K562 (cell line): ENCODE results near the gene SYT6. TPM values are rescaled to one million over a fixed set of nuclear protein-coding genes. Genes with fewer than 3 reads are reported as not detected.

Experiments used
- ATAC-seq: fragments of 200-7000 bp; cut with Tn5 transposase; 3 replicates; pipeline ENCODE4 v1.9.1; 2020; ENCODE audit warnings: moderate library complexity
- BruUV-seq: library from RNA; stranded (reverse); fragments of 400-500 nt; replicated peaks from 2 replicates; lab custom pipeline; 2021; lab: Mats Ljungman, UMichigan
- CTCF ChIA-PET: fragments of 300-600 bp; formaldehyde crosslinking; extraction: SDS; loops from one replicate; lab custom pipeline; 2021; ENCODE audit warnings: low intra/inter-chr PET ratio; lab: Yijun Ruan, JAX
- POLR2A ChIA-PET: fragments of 300-600, 350-650 bp; sonication (Branson Sonifier 250); formaldehyde crosslinking; extraction: SDS; loops from one replicate; lab custom pipeline; 2021; ENCODE audit warnings: antibody characterized with exemption, inconsistent platforms; lab: Yijun Ruan, JAX
- DNase-seq, 4 experiments: peaks; one replicate each; pipeline versions ENCODE4 v3.0.0 to v3.0.0-alpha.2; 2011 to 2018; ENCODE audit warnings: low spot score in 3 of 4, mixed read lengths in 3 of 4; ENCODE audit errors: extremely low read depth in 1 of 4
- FAIRE-seq: peaks from 2 replicates; lab custom pipeline; 2011; peaks lifted over from hg19 to GRCh38; lab: Jason Lieb, UNC
- H2AFZ ChIP-seq: 2 replicates; pipeline ENCODE4 v1.6.0; 2011; ENCODE audit warnings: low read depth, low read length, control low read depth, inconsistent platforms
- H3K27ac ChIP-seq: fragments of 200-600 bp; 3 replicates; pipeline ENCODE4 v1.8.0; 2011; ENCODE audit warnings: low read depth, mild to moderate bottlenecking, control low read depth, inconsistent platforms, low read length, moderate library complexity, mixed read lengths; ENCODE audit errors: extremely low read depth
- H3K27me3 ChIP-seq, 2 experiments: fragments of 300-600 bp in 1 of 2; 2 replicates in 1 of 2; 3 replicates in 1 of 2; pipeline versions ENCODE4 v1.6.0 to v1.8.0; 2011; ENCODE audit warnings: inconsistent platforms in 2 of 2, low read length in 2 of 2, mild to moderate bottlenecking in 1 of 2, mixed read lengths in 1 of 2, moderate library complexity in 1 of 2; ENCODE audit not compliant: control insufficient read depth in 2 of 2, insufficient read depth in 2 of 2
- H3K36me3 ChIP-seq: fragments of 300-600 bp; 3 replicates; pipeline ENCODE4 v1.8.0; 2011; ENCODE audit warnings: mild to moderate bottlenecking, low read length, inconsistent platforms; ENCODE audit not compliant: control insufficient read depth, insufficient read depth
- H3K4me1 ChIP-seq, 2 experiments: fragments of 200-600 bp in 1 of 2; replicated peaks in 1 of 2; 2 replicates in 1 of 2; 3 replicates in 1 of 2; pipeline versions ENCODE4 v1.5.1 to v1.8.0; 2011; ENCODE audit warnings: inconsistent platforms in 2 of 2, low read length in 2 of 2, mild to moderate bottlenecking in 1 of 2, mixed read lengths in 1 of 2, moderate library complexity in 1 of 2; ENCODE audit not compliant: control insufficient read depth in 2 of 2, insufficient read depth in 2 of 2
- H3K4me2 ChIP-seq: 2 replicates; pipeline ENCODE4 v1.6.1; 2011; ENCODE audit warnings: low read length, control low read depth, inconsistent platforms, mixed read lengths; ENCODE audit not compliant: insufficient read depth
- H3K4me3 ChIP-seq: fragments of 200-600 bp; sonication (generic), shearing (Covaris generic); 2 replicates; pipeline ENCODE4 v1.5.1; 2016; ENCODE audit warnings: control low read depth, inconsistent platforms
- H3K79me2 ChIP-seq: fragments of 200-600 bp; 3 replicates; pipeline ENCODE4 v1.8.0; 2011; ENCODE audit warnings: low read length, inconsistent platforms; ENCODE audit not compliant: control insufficient read depth, insufficient read depth
- H3K9ac ChIP-seq, 2 experiments: 2 replicates each; pipeline versions ENCODE4 v1.6.0 to v1.6.1; 2011; ENCODE audit warnings: low read depth in 2 of 2, low read length in 2 of 2, control low read depth in 1 of 2, inconsistent platforms in 1 of 2, mild to moderate bottlenecking in 1 of 2, mixed read lengths in 1 of 2; ENCODE audit not compliant: insufficient read depth in 1 of 2
- H3K9me1 ChIP-seq: one replicate; pipeline ENCODE4 v1.6.0; 2011; ENCODE audit warnings: inconsistent platforms, mild to moderate bottlenecking, low read length, moderate library complexity; ENCODE audit not compliant: control insufficient read depth, insufficient read depth
- H3K9me3 ChIP-seq: replicated peaks from 2 replicates; pipeline ENCODE4 v1.5.1; 2011; ENCODE audit warnings: low read depth, low read length, inconsistent platforms; ENCODE audit not compliant: control insufficient read depth, insufficient read depth
- H4K20me1 ChIP-seq: replicated peaks from 2 replicates; pipeline ENCODE4 v1.6.1; 2011; ENCODE audit warnings: low read length, inconsistent platforms, mixed read lengths; ENCODE audit not compliant: control insufficient read depth, insufficient read depth
- ARHGAP35 ChIP-seq: fragments of 450-650 bp; IDR thresholded peaks from 2 replicates; pipeline ENCODE4 v1.6.1; 2018; ENCODE audit not compliant: partially characterized antibody
- FOXP4 ChIP-seq: sonication (generic); formaldehyde crosslinking; IDR thresholded peaks from 2 replicates; pipeline ENCODE4 v1.8.0; 2022; ENCODE audit warnings: mild to moderate bottlenecking, missing genetic modification reagents, borderline replicate concordance
- KLF10 ChIP-seq: fragments of 250-450 bp; sonication (Bioruptor Pico); IDR thresholded peaks from 2 replicates; pipeline ENCODE4 v1.6.1; 2021; ENCODE audit warnings: matching md5 sums
- LEF1 ChIP-seq: fragments of 450-650 bp; IDR thresholded peaks from 2 replicates; pipeline ENCODE4 v1.6.1; 2016; ENCODE audit warnings: mild to moderate bottlenecking
- POLR2A ChIP-seq: fragments of 450-650 bp; conservative IDR thresholded peaks from 2 replicates; pipeline ENCODE4 v1.6.1; 2016
- SMAD1 ChIP-seq: fragments of 150-350 bp; IDR thresholded peaks from 2 replicates; pipeline ENCODE4 v1.6.1; 2014; ENCODE audit warnings: low read length, low read depth; ENCODE audit not compliant: partially characterized antibody
- SNIP1 ChIP-seq: fragments of 450-650 bp; IDR thresholded peaks from 2 replicates; pipeline ENCODE4 v1.7.1; 2017; ENCODE audit warnings: low read depth, mild to moderate bottlenecking
- TAF15 ChIP-seq: fragments of 200-400 bp; formaldehyde crosslinking; IDR thresholded peaks from 2 replicates; pipeline ENCODE4 v1.6.1; 2017; ENCODE audit warnings: mild to moderate bottlenecking, low read depth, low read length, moderate library complexity
- THAP12 ChIP-seq: fragments of 250-450 bp; sonication (Bioruptor Pico); IDR thresholded peaks from 2 replicates; pipeline ENCODE4 v1.9.0; 2021; ENCODE audit warnings: mild to moderate bottlenecking, inconsistent platforms
- THRAP3 ChIP-seq: fragments of 450-650 bp; IDR thresholded peaks from 2 replicates; pipeline ENCODE4 v1.6.1; 2016; ENCODE audit warnings: mild to moderate bottlenecking, inconsistent platforms, borderline replicate concordance
- ZBTB33 ChIP-seq: sonication (generic); formaldehyde crosslinking; IDR thresholded peaks from 2 replicates; pipeline ENCODE4 v1.8.1; 2023; ENCODE audit warnings: mild to moderate bottlenecking, missing genetic modification reagents
- ZNF121 ChIP-seq: sonication (generic); formaldehyde crosslinking; conservative IDR thresholded peaks from 2 replicates; pipeline ENCODE4 v1.8.0; 2022; ENCODE audit warnings: missing genetic modification reagents
- ZNF143 ChIP-seq: sonication (generic); formaldehyde crosslinking; IDR thresholded peaks from 2 replicates; pipeline ENCODE4 v1.9.0; 2022; ENCODE audit warnings: mild to moderate bottlenecking, missing genetic modification reagents
- ZNF583 ChIP-seq: fragments of 250-450 bp; sonication (Bioruptor Pico); IDR thresholded peaks from 2 replicates; pipeline ENCODE4 v1.4.0; 2020
- WGBS: fragments of 100-300 bp; shearing (Covaris generic); methylation state at CpG from one replicate; pipeline ENCODE4 v1.1.6; 2016; ENCODE audit warnings: low coverage, mixed read lengths; ENCODE audit not compliant: insufficient coverage; ENCODE audit errors: missing lambda C conversion rate; 5-methylcytosine and 5-hydroxymethylcytosine counted together
- in situ Hi-C: fragments of 300-500 bp; cut with MboI; formaldehyde crosslinking; loops from 4 replicates; pipeline ENCODE4 v1.15.0; 2018; ENCODE audit warnings: inconsistent platforms, mixed read lengths
- intact Hi-C: fragments of 100-400 bp; cut with micrococcal nuclease; formaldehyde crosslinking; loops from 2 replicates; pipeline ENCODE4 v1.14.2; 2022
- polyA plus RNA-seq, 8 experiments: library from polyadenylated mRNA; depleted of rRNA in 4 of 8; stranded (reverse) in 5 of 8; unstranded in 3 of 8; fragments of >200 nt; fragmentation: Nextera tagmentation in 2 of 8; fragmentation: Illumina TruSeq in 1 of 8; extraction: Ambion mirVana in 2 of 8; extraction: Trizol in 1 of 8; gene quantifications; 2 replicates each; pipeline versions ENCODE4 v1.2.1 to v1.2.3, GENCODE V29; 2011 to 2014; ENCODE audit warnings: inconsistent platforms in 1 of 8, missing spikeins in 1 of 8
- total RNA-seq, 7 experiments: library from RNA; depleted of rRNA in 6 of 7; stranded (reverse); fragments of >200 nt in 6 of 7; fragmentation: Illumina TruSeq in 2 of 7; extraction: Trizol in 2 of 7; gene quantifications; 2 replicates each; pipeline versions ENCODE4 v1.2.1 to v1.2.3, GENCODE V29; 2011 to 2021; ENCODE audit warnings: low replicate concordance in 1 of 7
- TF ChIP-seq, protein P1 (sequence below): sonication (generic); formaldehyde crosslinking; IDR thresholded peaks from 2 replicates; pipeline ENCODE4 v1.8.0; 2022; ENCODE audit warnings: mild to moderate bottlenecking, missing genetic modification reagents
- TF ChIP-seq, protein P2 (sequence below): fragments of 250-450 bp; sonication (Bioruptor Pico); IDR thresholded peaks from 2 replicates; pipeline ENCODE4 v1.9.0; 2021; ENCODE audit warnings: mild to moderate bottlenecking

SYT6 gene
- total and polyA plus RNA-seq, 9 of the 15 experiments (the other 6 are each of a cell fraction or from before 2014, with no cell fraction given), result 0.06 TPM; not detected in 8

GRCh38 chr1:114152508-114153260 is 985 bp downstream of the SYT6 start:
- ChIA-PET POLR2A (no interaction called here), CTCF (no interaction called here)
- Histone ChIP-seq H3K9me3 (no peaks in the 10 kb centered on the region), H3K36me3 (no peaks in the 10 kb centered on the region), H4K20me1 (peaks cover 5% of the 10 kb centered on the region; the same call in 1 of the 2 replicates), H3K9ac (no peak overlapping the region), H3K4me3 (no peak overlapping the region), H3K27me3 (peaks cover 18 to 55% of the 10 kb centered on the region in 2 experiments; a peak in 3 of 5 replicates), H3K27ac (no peak overlapping the region), H3K4me2 (no peak overlapping the region), H2AFZ (no peak overlapping the region), H3K9me1 (no peaks in the 10 kb centered on the region), H3K4me1 (peaks cover 0 to 23% of the 10 kb centered on the region in 2 experiments; a peak in 1 of 5 replicates), H3K79me2 (no peaks in the 10 kb centered on the region)
- FAIRE-seq, result no peak
- ATAC-seq, result no peak
- no peak for DNase-seq
- 56% methylated on average over 35 of the region's 89 CpGs for whole genome bisulfite sequencing
- in situ Hi-C loops (no loop called here), intact Hi-C loops (no loop called here)
- BruUV-seq, result no TSS peak
- no peak for TF ChIP-seq LEF1
- TF ChIP-seq SMAD1, result no peak
- TF ChIP-seq ZNF143 (CRISPR knock-in tag), result no peak
- no peak for TF ChIP-seq TAF15
- no peak for TF ChIP-seq FOXP4 (CRISPR knock-in tag)
- TF ChIP-seq ZNF583 (CRISPR knock-in tag), result no peak
- TF ChIP-seq, protein P1, sequence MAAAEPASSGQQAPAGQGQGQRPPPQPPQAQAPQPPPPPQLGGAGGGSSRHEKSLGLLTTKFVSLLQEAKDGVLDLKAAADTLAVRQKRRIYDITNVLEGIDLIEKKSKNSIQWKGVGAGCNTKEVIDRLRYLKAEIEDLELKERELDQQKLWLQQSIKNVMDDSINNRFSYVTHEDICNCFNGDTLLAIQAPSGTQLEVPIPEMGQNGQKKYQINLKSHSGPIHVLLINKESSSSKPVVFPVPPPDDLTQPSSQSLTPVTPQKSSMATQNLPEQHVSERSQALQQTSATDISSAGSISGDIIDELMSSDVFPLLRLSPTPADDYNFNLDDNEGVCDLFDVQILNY, result no peak
- no peak for TF ChIP-seq ARHGAP35
- no peak for TF ChIP-seq SNIP1
- no peak for TF ChIP-seq ZBTB33 (CRISPR knock-in tag)
- TF ChIP-seq, protein P2, sequence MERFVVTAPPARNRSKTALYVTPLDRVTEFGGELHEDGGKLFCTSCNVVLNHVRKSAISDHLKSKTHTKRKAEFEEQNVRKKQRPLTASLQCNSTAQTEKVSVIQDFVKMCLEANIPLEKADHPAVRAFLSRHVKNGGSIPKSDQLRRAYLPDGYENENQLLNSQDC (CRISPR knock-in tag), result no peak
- TF ChIP-seq ZNF121, result no peak
- TF ChIP-seq THRAP3, result no peak
- no peak for TF ChIP-seq THAP12 (CRISPR knock-in tag)
- TF ChIP-seq KLF10 (CRISPR knock-in tag), result no peak
- no peak for TF ChIP-seq POLR2A
